Panc1 (cell line): ENCODE measurements around the gene GLB1L2. TPM values are rescaled to one million over a fixed set of nuclear protein-coding genes. Genes with fewer than 3 reads are reported as not detected.

Experiments
- ATAC-seq: fragments of 200-7000 bp; cut with Tn5 transposase; 2 replicates; pipeline ENCODE4 v1.9.1; 2020; ENCODE audit warnings: mild to moderate bottlenecking, moderate library complexity
- BruUV-seq: library from RNA; stranded (reverse); fragments of 400-500 nt; replicated peaks from 2 replicates; lab custom pipeline; 2021; lab: Mats Ljungman, UMichigan
- CTCF ChIA-PET: fragments of 300-600 bp; sonication (Branson Sonifier 250); formaldehyde crosslinking; loops from one replicate; lab custom pipeline; 2022; ENCODE audit warnings: antibody characterized with exemption; lab: Charles Lee
- POLR2A ChIA-PET: fragments of 300-600 bp; sonication (Branson Sonifier 250); formaldehyde crosslinking; loops from one replicate; lab custom pipeline; 2022; ENCODE audit warnings: antibody characterized with exemption; lab: Charles Lee
- DNase-seq: peaks from one replicate; pipeline ENCODE4 v3.0.0-alpha.2; 2010; ENCODE audit warnings: low read depth, low spot score
- H3K27ac ChIP-seq: 2 replicates; pipeline ENCODE4 v1.5.1; 2011; ENCODE audit warnings: mild to moderate bottlenecking, low read length, inconsistent platforms
- H3K27me3 ChIP-seq: fragments of 200-500 bp; sonication (Bioruptor generic); 2 replicates; pipeline ENCODE4 v1.6.0; 2014; ENCODE audit warnings: low read length, inconsistent platforms; ENCODE audit not compliant: control insufficient read depth, insufficient read depth
- H3K36me3 ChIP-seq: fragments of 200-500 bp; sonication (Bioruptor generic); 2 replicates; pipeline ENCODE4 v1.5.1; 2014; ENCODE audit warnings: inconsistent platforms, mild to moderate bottlenecking, low read length, moderate library complexity; ENCODE audit not compliant: control insufficient read depth, insufficient read depth
- H3K4me1 ChIP-seq: 2 replicates; pipeline ENCODE4 v1.5.1; 2011; ENCODE audit warnings: inconsistent platforms, mild to moderate bottlenecking, low read length, moderate library complexity; ENCODE audit not compliant: control insufficient read depth, insufficient read depth
- H3K4me3 ChIP-seq, 2 experiments: 2 replicates each; pipeline ENCODE4 v1.5.1; 2011 to 2012; ENCODE audit warnings: low read depth in 2 of 2, low read length in 2 of 2, mild to moderate bottlenecking in 2 of 2, inconsistent platforms in 1 of 2, moderate library complexity in 1 of 2
- H3K9me3 ChIP-seq: fragments of 200-500 bp; sonication (Bioruptor generic); 2 replicates; pipeline ENCODE4 v1.5.1; 2014; ENCODE audit warnings: low read depth, mild to moderate bottlenecking, inconsistent platforms, low read length, moderate library complexity; ENCODE audit not compliant: control insufficient read depth, insufficient read depth
- CTCF ChIP-seq: fragments of 450-650 bp; IDR thresholded peaks from 2 replicates; pipeline ENCODE4 v1.5.1; 2017; ENCODE audit warnings: mild to moderate bottlenecking
- POLR2AphosphoS5 ChIP-seq: IDR thresholded peaks from 2 replicates; pipeline ENCODE4 v1.6.1; 2012; ENCODE audit warnings: mild to moderate bottlenecking, low read depth, low read length, moderate library complexity
- REST ChIP-seq, 2 experiments: IDR thresholded peaks; 2 replicates each; pipeline ENCODE4 v1.6.1; 2011 to 2012; ENCODE audit warnings: low read depth in 2 of 2, control low read depth in 1 of 2, low read length in 1 of 2, mild to moderate bottlenecking in 1 of 2, moderate library complexity in 1 of 2; ENCODE audit not compliant: insufficient read depth in 1 of 2
- SIN3A ChIP-seq: IDR thresholded peaks from 2 replicates; pipeline ENCODE4 v1.6.1; 2012; ENCODE audit warnings: low read depth, mild to moderate bottlenecking, low read length, moderate library complexity, borderline replicate concordance; ENCODE audit not compliant: insufficient read depth
- TCF7L2 ChIP-seq: IDR thresholded peaks from 2 replicates; pipeline ENCODE4 v1.6.1; 2011; ENCODE audit warnings: mild to moderate bottlenecking, low read depth, low read length, inconsistent platforms
- in situ Hi-C: cut with HindIII; loops from 2 replicates; pipeline ENCODE4 v1.10.0; 2016; ENCODE audit warnings: low sequenced_read_pairs, low pct_unique_long_range_greater_than_20kb
- intact Hi-C: fragments of 100-400 bp; cut with micrococcal nuclease; formaldehyde crosslinking; loops from one replicate; pipeline ENCODE4 v1.10.0; 2022; ENCODE audit not compliant: unreplicated experiment
- total RNA-seq: library from RNA; stranded (reverse); gene quantifications from one replicate; pipeline ENCODE4 v1.2.1, GENCODE V29; 2021; ENCODE audit not compliant: unreplicated experiment

The GLB1L2 gene
- total RNA-seq, 1 experiment from 2014 or later, result 10.4 TPM

GRCh38 chr11:134394311-134394710, 62.5 kb downstream of the GLB1L2 start:
- ChIA-PET POLR2A (no interaction called here), CTCF (no interaction called here)
- H3K9me3 ChIP-seq, result no peaks in the 10 kb centered on the region
- in situ Hi-C loops (no loop called here), intact Hi-C loops (no loop called here)
- DNase-seq (no peak), ATAC-seq (no peak)
- no peak overlapping the region for H3K27ac ChIP-seq
- H3K36me3 ChIP-seq, result no peaks in the 10 kb centered on the region
- no TSS peak for BruUV-seq
- peaks cover 3% of the 10 kb centered on the region for H3K27me3 ChIP-seq
- TF ChIP-seq SIN3A (no peak), TCF7L2 (no peak), REST (IDR thresholded peaks at IDR 0.05; ENCODE audit: insufficient read depth in 1 of 2, low read depth in 2 of 2, low read length in 1 of 2) (no peak), CTCF (no peak), POLR2AphosphoS5 (no peak)
- no peaks in the 10 kb centered on the region for H3K4me1 ChIP-seq
- no peak overlapping the region for H3K4me3 ChIP-seq

GRCh38 chr11:134395002-134395401, 63.2 kb downstream of the GLB1L2 start:
- Histone ChIP-seq H3K4me1 (no peaks in the 10 kb centered on the region), H3K36me3 (no peaks in the 10 kb centered on the region), H3K27ac (no peak overlapping the region), H3K9me3 (no peaks in the 10 kb centered on the region), H3K27me3 (peaks cover 3% of the 10 kb centered on the region), H3K4me3 (no peak overlapping the region)
- ChIA-PET POLR2A (no interaction called here), CTCF (no interaction called here)
- TF ChIP-seq CTCF, result no peak
- TF ChIP-seq REST (IDR thresholded peaks at IDR 0.05; ENCODE audit: insufficient read depth in 1 of 2, low read depth in 2 of 2, low read length in 1 of 2), result no peak
- no peak for TF ChIP-seq SIN3A
- TF ChIP-seq TCF7L2, result no peak
- no peak for TF ChIP-seq POLR2AphosphoS5
- intact Hi-C loops (no loop called here), in situ Hi-C loops (no loop called here)
- DNase-seq (no peak), ATAC-seq (no peak)
- BruUV-seq, result no TSS peak
